GM10266 (cell line): Measurements from ENCODE around the gene SFMBT2.

Experiments used
- DNase-seq: peaks from one replicate; pipeline ENCODE4 v3.0.0; 2012; ENCODE audit errors: extremely low spot score
- CTCF ChIP-seq: IDR thresholded peaks from 2 replicates; pipeline ENCODE4 v1.5.1; 2012; ENCODE audit warnings: mild to moderate bottlenecking, low read depth; ENCODE audit not compliant: control insufficient read depth, insufficient read depth; ENCODE audit errors: missing control alignments

SFMBT2 gene

GRCh38 chr10:7135188-7135587, 275.6 kb downstream of the SFMBT2 start:
- TF ChIP-seq CTCF: no peak
- DNase-seq: no peak

GRCh38 chr10:7134448-7134847, 276.4 kb downstream of the SFMBT2 start:
- no peak for DNase-seq

GRCh38 chr10:7133958-7134357, 276.9 kb downstream of the SFMBT2 start:
- TF ChIP-seq CTCF: no peak
- DNase-seq: no peak

More at GRCh38 chr10:7134448-7134847, 276.4 kb downstream of the SFMBT2 start:
- no peak for TF ChIP-seq CTCF

GRCh38 chr10:7133278-7133677, 277.6 kb downstream of the SFMBT2 start:
- no peak for TF ChIP-seq CTCF
- DNase-seq: no peak

GRCh38 chr10:7130191-7130911, 280.5 kb downstream of the SFMBT2 start:
- no peak for TF ChIP-seq CTCF

GRCh38 chr10:7123774-7124173, 287.1 kb downstream of the SFMBT2 start:
- DNase-seq: no peak
- TF ChIP-seq CTCF: no peak

More at GRCh38 chr10:7130191-7130911, 280.5 kb downstream of the SFMBT2 start:
- no peak for DNase-seq

GRCh38 chr10:7122561-7122960, 288.3 kb downstream of the SFMBT2 start:
- DNase-seq: no peak
- TF ChIP-seq CTCF: no peak
